Progenitor cell of endocrine pancreas (in vitro differentiated cells): ENCODE data around the gene ETV3L. TPM values are rescaled to one million over a fixed set of nuclear protein-coding genes. Genes with fewer than 3 reads are reported as not detected.
A peak's percentile ranks its signal among the peaks of the same experiment; 100 is the strongest.

ENCODE experiments used
- DNase-seq: peaks from one replicate; pipeline ENCODE4 v3.0.0; 2021; ENCODE audit warnings: low spot score; ENCODE audit not compliant: unreplicated experiment
- H3K27ac Mint-ChIP-seq: 2 replicates; pipeline ENCODE4 v1.8.0; 2021; ENCODE audit warnings: mild to moderate bottlenecking, moderate library complexity, mixed read lengths
- H3K27me3 Mint-ChIP-seq: 2 replicates; pipeline ENCODE4 v1.8.0; 2021; ENCODE audit warnings: mixed read lengths
- H3K36me3 Mint-ChIP-seq: 2 replicates; pipeline ENCODE4 v1.8.0; 2022; ENCODE audit warnings: mixed read lengths; ENCODE audit not compliant: insufficient read depth
- H3K4me1 Mint-ChIP-seq: 2 replicates; pipeline ENCODE4 v1.8.0; 2021; ENCODE audit warnings: low read depth, mixed read lengths
- H3K4me3 Mint-ChIP-seq: 2 replicates; pipeline ENCODE4 v1.8.0; 2021; ENCODE audit warnings: low read depth, mild to moderate bottlenecking, moderate library complexity, mixed read lengths
- H3K9me3 Mint-ChIP-seq: 2 replicates; pipeline ENCODE4 v1.8.0; 2021; ENCODE audit warnings: low read depth, mixed read lengths
- CTCF ChIP-seq: fragments of 200-600 bp; sonication (generic); IDR thresholded peaks from one replicate; pipeline ENCODE4 v1.5.0; 2021; ENCODE audit warnings: antibody characterized with exemption, mild to moderate bottlenecking; ENCODE audit not compliant: unreplicated experiment
- total RNA-seq: library from RNA; stranded (reverse); gene quantifications from 2 replicates; pipeline ENCODE4 v1.2.1, GENCODE V29; 2021

The ETV3L gene
- total RNA-seq, 1 donor from 2014 or later, result 0.72 TPM

GRCh38 chr1:157144509-157144908 is 44.9 kb upstream of the ETV3L start:
- H3K27me3 Mint-ChIP-seq, result peaks cover 3% of the 10 kb centered on the region
- H3K27ac Mint-ChIP-seq, result no peak overlapping the region
- no peak for DNase-seq
- no peaks in the 10 kb centered on the region for H3K9me3 Mint-ChIP-seq
- no peaks in the 10 kb centered on the region for H3K36me3 Mint-ChIP-seq
- H3K4me3 Mint-ChIP-seq, result no peak overlapping the region
- H3K4me1 Mint-ChIP-seq, result peaks cover 4% of the 10 kb centered on the region
- TF ChIP-seq CTCF, result no peak

- Mint-ChIP-seq H3K27ac (no peak overlapping the region), H3K9me3 (no peaks in the 10 kb centered on the region), H3K27me3 (peaks cover 3% of the 10 kb centered on the region), H3K4me3 (no peak overlapping the region), H3K4me1 (peaks cover 8% of the 10 kb centered on the region), H3K36me3 (no peaks in the 10 kb centered on the region)
- TF ChIP-seq CTCF, result no peak
- DNase-seq, result no peak
Measured at GRCh38 chr1:157142765-157143423, 43.3 kb upstream of the ETV3L start.

- Mint-ChIP-seq H3K27ac (no peak overlapping the region), H3K27me3 (peaks cover 3% of the 10 kb centered on the region), H3K9me3 (no peaks in the 10 kb centered on the region), H3K36me3 (no peaks in the 10 kb centered on the region), H3K4me1 (peaks cover 15% of the 10 kb centered on the region), H3K4me3 (no peak overlapping the region)
- no peak for TF ChIP-seq CTCF
- no peak for DNase-seq
Measured at GRCh38 chr1:157142201-157142600, 42.6 kb upstream of the ETV3L start.

- no peak for DNase-seq
- H3K4me3 Mint-ChIP-seq, result no peak overlapping the region
- no peak for TF ChIP-seq CTCF
- H3K27ac Mint-ChIP-seq, result peak overlapping the region; percentile 23
- H3K9me3 Mint-ChIP-seq, result no peaks in the 10 kb centered on the region
- peaks cover 2% of the 10 kb centered on the region for H3K36me3 Mint-ChIP-seq
- H3K27me3 Mint-ChIP-seq, result peaks cover 3% of the 10 kb centered on the region
- H3K4me1 Mint-ChIP-seq, result peaks cover 24% of the 10 kb centered on the region
Measured at GRCh38 chr1:157141212-157141855, 41.7 kb upstream of the ETV3L start.

- H3K4me3 Mint-ChIP-seq, result peak overlapping the region; percentile 98
Measured at GRCh38 chr1:157140063-157140588, 40.5 kb upstream of the ETV3L start.

More at GRCh38 chr1:157140063-157140588, 40.5 kb upstream of the ETV3L start:
- Mint-ChIP-seq H3K27me3 (peaks cover 3% of the 10 kb centered on the region), H3K36me3 (peaks cover 6% of the 10 kb centered on the region), H3K9me3 (no peaks in the 10 kb centered on the region), H3K27ac (no peak overlapping the region), H3K4me1 (peaks cover 25% of the 10 kb centered on the region)
- DNase-seq, result no peak
- TF ChIP-seq CTCF, result no peak
